H1 (cell line): ENCODE measurements around the gene TNPO2. TPM values are rescaled to one million over a fixed set of nuclear protein-coding genes. Genes with fewer than 3 reads are reported as not detected.

Source experiments
- CTCF ChIA-PET: fragments of 300-600 bp; sonication (Branson Sonifier 250); formaldehyde crosslinking; loops from one replicate; lab custom pipeline; 2021; ENCODE audit not compliant: partially characterized antibody; lab: Charles Lee
- POLR2A ChIA-PET: fragments of 300-600 bp; sonication (Branson Sonifier 250); formaldehyde crosslinking; loops from one replicate; lab custom pipeline; 2021; ENCODE audit warnings: inconsistent platforms; ENCODE audit not compliant: partially characterized antibody; lab: Charles Lee
- DNase-seq, 2 experiments: peaks; one replicate each; pipeline versions ENCODE4 v3.0.0 to v3.0.0-alpha.2; 2010 to 2022; ENCODE audit warnings: low spot score in 2 of 2, low read depth in 1 of 2, mixed read lengths in 1 of 2
- FAIRE-seq: peaks from 2 replicates; lab custom pipeline; 2011; peaks lifted over from hg19 to GRCh38; lab: Jason Lieb, UNC
- H2AFZ ChIP-seq: 2 replicates; pipeline ENCODE4 v1.8.1; 2012; ENCODE audit warnings: low read length, inconsistent platforms
- H2AK5ac ChIP-seq: 2 replicates; pipeline ENCODE4 v1.6.1; 2013; ENCODE audit warnings: low read depth, low read length
- H2BK120ac ChIP-seq: replicated peaks from 2 replicates; pipeline ENCODE3; 2013; ENCODE audit warnings: low read depth, low read length, inconsistent platforms
- H2BK12ac ChIP-seq: 2 replicates; pipeline ENCODE4 v1.6.1; 2013; ENCODE audit warnings: low read depth, low read length
- H2BK15ac ChIP-seq: 2 replicates; pipeline ENCODE4 v1.6.1; 2013; ENCODE audit warnings: low read length
- H2BK20ac ChIP-seq: 2 replicates; pipeline ENCODE4 v1.6.1; 2013; ENCODE audit warnings: low read length
- H2BK5ac ChIP-seq: 2 replicates; pipeline ENCODE4 v1.6.1; 2013; ENCODE audit warnings: low read depth, low read length
- H3K14ac ChIP-seq: 2 replicates; pipeline ENCODE4 v1.6.1; 2013; ENCODE audit warnings: inconsistent platforms; ENCODE audit not compliant: insufficient read length
- H3K18ac ChIP-seq: 2 replicates; pipeline ENCODE4 v1.6.1; 2013; ENCODE audit warnings: low read length; ENCODE audit errors: extremely low read depth
- H3K23ac ChIP-seq: 2 replicates; pipeline ENCODE4 v1.6.1; 2013; ENCODE audit warnings: inconsistent platforms; ENCODE audit not compliant: insufficient read length
- H3K23me2 ChIP-seq: 2 replicates; pipeline ENCODE4 v1.6.1; 2013; ENCODE audit warnings: low read depth, low read length
- H3K27ac ChIP-seq: 2 replicates; pipeline ENCODE4 v1.6.1; 2011; ENCODE audit warnings: low read depth, low read length, inconsistent platforms
- H3K27me3 ChIP-seq, 4 experiments: replicated peaks in 1 of 4; 1 replicate in 1 of 4; 2 replicates in 3 of 4; pipeline versions ENCODE4 v1.6.1 to v1.8.1; 2011 to 2013; ENCODE audit warnings: low read length in 3 of 4, mild to moderate bottlenecking in 3 of 4, inconsistent platforms in 2 of 4, mixed read lengths in 2 of 4, moderate library complexity in 1 of 4; ENCODE audit not compliant: control insufficient read depth in 3 of 4, insufficient read depth in 3 of 4; ENCODE audit errors: extremely low read depth in 1 of 4
- H3K36me3 ChIP-seq, 4 experiments: 2 replicates each; pipeline versions ENCODE4 v1.6.1 to v1.8.1; 2011 to 2013; ENCODE audit warnings: mild to moderate bottlenecking in 4 of 4, low read length in 3 of 4, moderate library complexity in 2 of 4, control low read depth in 1 of 4, inconsistent platforms in 1 of 4; ENCODE audit not compliant: insufficient read depth in 4 of 4, control insufficient read depth in 2 of 4
- H3K4ac ChIP-seq: replicated peaks from 2 replicates; pipeline ENCODE3; 2013; ENCODE audit warnings: low read length, low read depth, mixed read lengths, inconsistent platforms; ENCODE audit not compliant: insufficient read length
- H3K4me1 ChIP-seq, 4 experiments: replicated peaks in 1 of 4; 1 replicate in 1 of 4; 2 replicates in 3 of 4; pipeline versions ENCODE4 v1.6.1 to v1.8.1; 2011 to 2013; ENCODE audit warnings: low read length in 3 of 4, inconsistent platforms in 2 of 4, mixed read lengths in 1 of 4; ENCODE audit not compliant: insufficient read depth in 4 of 4, control insufficient read depth in 3 of 4
- H3K4me2 ChIP-seq, 2 experiments: 2 replicates each; pipeline versions ENCODE4 v1.6.1 to v1.8.1; 2011 to 2013; ENCODE audit warnings: low read depth in 2 of 2, low read length in 2 of 2, control low read depth in 1 of 2, inconsistent platforms in 1 of 2, mild to moderate bottlenecking in 1 of 2; ENCODE audit not compliant: insufficient read depth in 1 of 2
- H3K4me3 ChIP-seq, 4 experiments: fragments of 200-600, 300-600 bp in 1 of 4; sonication (generic), shearing (Covaris generic), sonication (Bioruptor Twin) in 1 of 4; 2 replicates each; pipeline versions ENCODE4 v1.5.1 to v1.8.1; 2011 to 2016; ENCODE audit warnings: low read length in 4 of 4, low read depth in 3 of 4, control low read depth in 2 of 4, inconsistent platforms in 2 of 4, mild to moderate bottlenecking in 2 of 4, mixed read lengths in 1 of 4, moderate library complexity in 1 of 4; ENCODE audit not compliant: insufficient read depth in 2 of 4; ENCODE audit errors: extremely low read depth in 1 of 4
- H3K56ac ChIP-seq: replicated peaks from 2 replicates; pipeline ENCODE3; 2013; ENCODE audit warnings: low read depth, mild to moderate bottlenecking, mixed read lengths, low read length, inconsistent platforms; ENCODE audit not compliant: insufficient read length
- H3K79me1 ChIP-seq: 2 replicates; pipeline ENCODE4 v1.6.1; 2013; ENCODE audit warnings: low read depth, low read length, control low read depth
- H3K79me2 ChIP-seq, 2 experiments: 2 replicates each; pipeline versions ENCODE4 v1.6.1 to v1.8.1; 2012 to 2013; ENCODE audit warnings: low read length in 2 of 2, mild to moderate bottlenecking in 2 of 2, inconsistent platforms in 1 of 2; ENCODE audit not compliant: insufficient read depth in 2 of 2, control insufficient read depth in 1 of 2
- H3K9ac ChIP-seq, 4 experiments: replicated peaks in 1 of 4; 1 replicate in 1 of 4; 2 replicates in 3 of 4; pipeline versions ENCODE4 v1.6.1 to v1.8.1; 2011 to 2013; ENCODE audit warnings: low read depth in 3 of 4, low read length in 3 of 4, control low read depth in 2 of 4, mild to moderate bottlenecking in 2 of 4, moderate library complexity in 2 of 4, inconsistent platforms in 1 of 4; ENCODE audit errors: extremely low read depth in 1 of 4
- H3K9me3 ChIP-seq, 2 experiments: 2 replicates each; pipeline versions ENCODE4 v1.6.1 to v1.8.1; 2012 to 2013; ENCODE audit warnings: mild to moderate bottlenecking in 2 of 2, moderate library complexity in 2 of 2, control low read depth in 1 of 2, inconsistent platforms in 1 of 2, low read depth in 1 of 2, low read length in 1 of 2, mixed read lengths in 1 of 2; ENCODE audit not compliant: insufficient read depth in 2 of 2
- H4K20me1 ChIP-seq, 2 experiments: replicated peaks in 1 of 2; 2 replicates each; pipeline versions ENCODE3 to v1.8.1; 2011 to 2013; ENCODE audit warnings: inconsistent platforms in 2 of 2, low read length in 2 of 2, mild to moderate bottlenecking in 1 of 2; ENCODE audit not compliant: insufficient read depth in 2 of 2, control insufficient read depth in 1 of 2
- H4K5ac ChIP-seq: 2 replicates; pipeline ENCODE4 v1.6.1; 2013; ENCODE audit warnings: low read length, low read depth, mixed read lengths, inconsistent platforms; ENCODE audit not compliant: insufficient read length
- H4K8ac ChIP-seq: 2 replicates; pipeline ENCODE4 v1.8.0; 2013; ENCODE audit warnings: mild to moderate bottlenecking, moderate library complexity, low read length, inconsistent platforms; ENCODE audit not compliant: insufficient read depth; ENCODE audit errors: extremely low read depth
- H4K91ac ChIP-seq: replicated peaks from 2 replicates; pipeline ENCODE3; 2013; ENCODE audit warnings: low read length, mixed read lengths, inconsistent platforms; ENCODE audit not compliant: insufficient read length
- SP1 ChIP-seq: IDR thresholded peaks from 2 replicates; pipeline ENCODE4 v1.6.1; 2011; ENCODE audit warnings: low read depth, low read length
- TBP ChIP-seq: IDR thresholded peaks from 2 replicates; pipeline ENCODE4 v1.6.1; 2011; ENCODE audit warnings: low read depth, low read length, improper control_type of control experiment
- WGBS, 2 experiments: shearing (Covaris generic) in 1 of 2; methylation state at CpG; one replicate each; pipeline versions ENCODE4 v1.1.6 to v1.1.7; 2013 to 2015; ENCODE audit warnings: low lambda C conversion rate in 2 of 2, mixed read lengths in 2 of 2, inconsistent platforms in 1 of 2, low coverage in 1 of 2, missing lambda C conversion rate in 1 of 2; ENCODE audit not compliant: insufficient replicate concordance in 2 of 2, insufficient coverage in 1 of 2, insufficient read length in 1 of 2; ENCODE audit errors: extremely low coverage in 1 of 2, missing lambda C conversion rate in 1 of 2; 5-methylcytosine and 5-hydroxymethylcytosine counted together
- polyA plus RNA-seq, 7 experiments: library from polyadenylated mRNA; depleted of rRNA in 3 of 7; stranded (reverse) in 5 of 7; unstranded in 2 of 7; fragments of >200 nt in 5 of 7; fragments of 200-250 nt in 2 of 7; gene quantifications; 1 replicate in 5 of 7; 2 replicates in 1 of 7; 4 replicates in 1 of 7; pipeline versions ENCODE4 v1.2.1 to v1.2.3, GENCODE V29; 2011 to 2013; ENCODE audit warnings: missing spikeins in 2 of 7, mixed read lengths in 2 of 7
- total RNA-seq: library from RNA; stranded (reverse); fragmentation: NEBNext Ultra II Directional; extraction: Animal tissue kit (Norgen Biotek cat#: 25700); gene quantifications from 2 replicates; pipeline ENCODE4 v1.2.1, GENCODE V29; 2021

TNPO2 gene
- total and polyA plus RNA-seq, 2 of the 8 experiments (the other 6 are each of a cell fraction or from before 2014, with no cell fraction given), result 112 to 121 TPM

GRCh38 chr19:12668346-12668745 lies 55.4 kb downstream of the TNPO2 start:
- Histone ChIP-seq H3K4me3 (peak overlapping the region; percentile 78 to 95 (median 85)), H2BK12ac (no peak overlapping the region), H2AFZ (no peak overlapping the region), H3K23ac (no peak overlapping the region), H3K9ac (peak overlapping the region in 2 of 4 experiments; percentile 89 to 94; a peak in 3 of 7 replicates), H3K4me1 (peaks cover 3 to 22% (median 7%) of the 10 kb centered on the region in 4 experiments), H3K79me1 (peaks cover 4% of the 10 kb centered on the region; the same call in 1 of the 2 replicates), H3K14ac (no peak overlapping the region), H2BK15ac (no peak overlapping the region), H4K20me1 (peaks cover 3 to 16% of the 10 kb centered on the region in 2 experiments), H3K56ac (no peak overlapping the region), H3K4ac (no peak overlapping the region), H2AK5ac (no peak overlapping the region; the same call in 1 of the 2 replicates), H2BK120ac (no peak overlapping the region), H2BK5ac (no peak overlapping the region), H4K5ac (no peak overlapping the region), H4K91ac (no peak overlapping the region), H3K9me3 (no peaks in the 10 kb centered on the region), H3K27ac (no peak overlapping the region), H3K4me2 (peak overlapping the region; percentile 86 to 95), H4K8ac (peak overlapping the region; percentile 74; the same call in 1 of the 2 replicates), H3K18ac (no peak overlapping the region), H3K79me2 (peaks cover 0 to 22% of the 10 kb centered on the region in 2 experiments; a peak in 1 of 4 replicates), H3K27me3 (no peaks in the 10 kb centered on the region; a peak in 1 of 7 replicates), H3K23me2 (peaks cover 24% of the 10 kb centered on the region), H2BK20ac (no peak overlapping the region), H3K36me3 (peaks cover under 1 to 7% (median 6%) of the 10 kb centered on the region in 4 experiments; a peak in 5 of 8 replicates)
- ChIA-PET POLR2A (interaction anchor here (1.0 to 5.3 kb wide), 11 partner anchors 9 to 184 kb away, joined by 3 to 23 read pairs (median 6); partner anchors contain the start of genes DHPS, TNPO2, TRIR and ZNF490), CTCF (interaction anchor here (1.2 kb wide), 1 partner anchor 12 kb away, joined by 5 read pairs; no protein-coding TSS in a partner anchor)
- DNase-seq, result no peak
- 82% methylated on average over 8 of the region's 8 CpGs; no CpG with 5 or more reads in 1 of the 2 experiments for WGBS, 2 experiments
- TF ChIP-seq TBP, result no peak
- 0 out of 2 replicates have a peak, but pooled peaks have one; percentile 19 for TF ChIP-seq SP1
- no peak for FAIRE-seq
